Calu3 (cell line): Measurements from ENCODE around the gene EDEM2. TPM values are rescaled to one million over a fixed set of nuclear protein-coding genes. Genes with fewer than 3 reads are reported as not detected.
A peak's percentile ranks its signal among the peaks of the same experiment; 100 is the strongest.
"Not testable (repeated sequence)": the region's sequence is repeated elsewhere in the genome, so short reads cannot be mapped to it uniquely, and the experiment has no call there.

ENCODE experiments used
- Bru-seq: library from RNA; stranded (reverse); fragments of 400-500 nt; gene quantifications from one replicate; lab custom pipeline; 2021; lab: Mats Ljungman, UMichigan
- BruChase-seq, 2 experiments: library from RNA; stranded (reverse); fragments of 400-500 nt; gene quantifications; one replicate each; lab custom pipeline; 2021; lab: Mats Ljungman, UMichigan
- BruUV-seq: library from RNA; stranded (reverse); fragments of 400-500 nt; replicated peaks from 2 replicates; lab custom pipeline; 2021; lab: Mats Ljungman, UMichigan
- CTCF ChIA-PET: fragments of 300-600 bp; sonication (Branson Sonifier 250); formaldehyde crosslinking; loops from one replicate; lab custom pipeline; 2022; ENCODE audit warnings: antibody characterized with exemption; lab: Charles Lee
- DNase-seq: peaks from one replicate; pipeline ENCODE4 v3.0.0; 2022
- H3K27ac Mint-ChIP-seq: one replicate; pipeline ENCODE4 v1.8.0; 2022; ENCODE audit warnings: mixed read lengths; ENCODE audit not compliant: unreplicated experiment
- H3K27me3 Mint-ChIP-seq: one replicate; pipeline ENCODE4 v1.8.0; 2022; ENCODE audit warnings: mixed read lengths; ENCODE audit not compliant: unreplicated experiment
- H3K36me3 Mint-ChIP-seq: one replicate; pipeline ENCODE4 v1.8.0; 2022; ENCODE audit warnings: mild to moderate bottlenecking, moderate library complexity, mixed read lengths; ENCODE audit not compliant: insufficient read depth, unreplicated experiment
- H3K4me1 Mint-ChIP-seq: one replicate; pipeline ENCODE4 v1.8.0; 2022; ENCODE audit warnings: mild to moderate bottlenecking, low read depth, mixed read lengths; ENCODE audit not compliant: unreplicated experiment
- H3K4me3 Mint-ChIP-seq: one replicate; pipeline ENCODE4 v1.8.0; 2022; ENCODE audit warnings: mild to moderate bottlenecking, low read depth, moderate library complexity, mixed read lengths; ENCODE audit not compliant: unreplicated experiment
- H3K9me3 Mint-ChIP-seq: one replicate; pipeline ENCODE4 v1.8.0; 2022; ENCODE audit warnings: low read depth, mixed read lengths; ENCODE audit not compliant: unreplicated experiment
- intact Hi-C: fragments of 100-400 bp; cut with micrococcal nuclease; formaldehyde crosslinking; loops from one replicate; pipeline ENCODE4 v1.10.0; 2022; ENCODE audit not compliant: unreplicated experiment
- long read RNA-seq: library from polyadenylated mRNA; stranded (forward); transcript quantifications from one replicate; pipeline ENCODE4 v2.0.0, GENCODE V29; 2022
- total RNA-seq: library from RNA; stranded (reverse); gene quantifications from 2 replicates; pipeline ENCODE4 v1.2.3, GENCODE V29; 2022
- TF ChIP-seq, protein P1 (sequence below): fragments of 200-600 bp; IDR thresholded peaks from one replicate; pipeline ENCODE4 v1.8.0; 2022; ENCODE audit warnings: antibody characterized with exemption; ENCODE audit not compliant: unreplicated experiment

The EDEM2 gene, protein sequence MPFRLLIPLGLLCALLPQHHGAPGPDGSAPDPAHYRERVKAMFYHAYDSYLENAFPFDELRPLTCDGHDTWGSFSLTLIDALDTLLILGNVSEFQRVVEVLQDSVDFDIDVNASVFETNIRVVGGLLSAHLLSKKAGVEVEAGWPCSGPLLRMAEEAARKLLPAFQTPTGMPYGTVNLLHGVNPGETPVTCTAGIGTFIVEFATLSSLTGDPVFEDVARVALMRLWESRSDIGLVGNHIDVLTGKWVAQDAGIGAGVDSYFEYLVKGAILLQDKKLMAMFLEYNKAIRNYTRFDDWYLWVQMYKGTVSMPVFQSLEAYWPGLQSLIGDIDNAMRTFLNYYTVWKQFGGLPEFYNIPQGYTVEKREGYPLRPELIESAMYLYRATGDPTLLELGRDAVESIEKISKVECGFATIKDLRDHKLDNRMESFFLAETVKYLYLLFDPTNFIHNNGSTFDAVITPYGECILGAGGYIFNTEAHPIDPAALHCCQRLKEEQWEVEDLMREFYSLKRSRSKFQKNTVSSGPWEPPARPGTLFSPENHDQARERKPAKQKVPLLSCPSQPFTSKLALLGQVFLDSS
- total RNA-seq (44.4 and 49.4 TPM in 2 replicates), Bru-seq, nascent RNA (percentile 77 among the genes with signal in this experiment), BruChase-seq, experiment 1, labeled RNA remaining after a 6-hour chase (percentile 80 among the genes with signal in this experiment), BruChase-seq, experiment 2, labeled RNA remaining after a 2-hour chase (percentile 76 among the genes with signal in this experiment)
- long read RNA-seq, transcript EDEM2-202 (11 exons, 1,919 nt) = major isoform, 75 of 115 reads
- long read RNA-seq, partial matches to known transcripts = 12 of 115 reads
- long read RNA-seq, other reads (novel, unspliced or antisense) = 27 of 115 reads

DNA sequence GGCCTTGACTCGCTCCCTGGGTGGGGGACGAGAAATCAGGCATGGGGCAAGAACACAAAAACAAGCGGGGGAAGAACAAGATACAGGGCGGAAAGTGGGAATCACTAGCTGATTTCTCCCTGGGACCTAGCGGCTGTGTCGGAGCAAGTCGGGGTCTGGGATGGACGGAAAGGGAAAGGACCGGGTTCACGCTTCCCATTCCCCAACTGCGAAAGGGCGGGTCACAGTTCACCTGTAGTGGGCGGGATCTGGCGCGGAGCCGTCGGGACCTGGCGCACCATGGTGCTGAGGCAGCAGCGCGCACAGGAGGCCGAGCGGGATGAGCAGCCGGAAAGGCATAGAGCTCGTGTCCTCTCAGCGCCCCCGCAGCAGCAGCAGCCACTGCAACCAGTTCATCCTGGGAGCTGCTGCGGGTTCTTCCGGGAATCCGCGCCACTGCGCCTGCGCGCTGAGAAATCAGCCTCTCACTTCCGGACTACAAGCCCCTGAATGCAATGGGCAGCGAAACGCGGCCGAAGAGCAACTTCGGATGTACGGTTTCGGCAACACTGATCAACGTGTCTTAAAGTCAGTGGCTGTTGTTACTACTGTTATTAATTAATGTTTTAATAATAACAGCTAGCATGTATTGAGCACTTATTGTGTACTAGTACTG lies at the start of gene EDEM2:
Gene EDEM2 (minus strand): TSS at position 417 of the 655 bp plus-strand sequence. CDS start 78 bp downstream, at position 339.
- H3K27me3 Mint-ChIP-seq = no peaks in the 10 kb centered on the region
- no peaks in the 10 kb centered on the region for H3K9me3 Mint-ChIP-seq
- TF ChIP-seq, protein P1, sequence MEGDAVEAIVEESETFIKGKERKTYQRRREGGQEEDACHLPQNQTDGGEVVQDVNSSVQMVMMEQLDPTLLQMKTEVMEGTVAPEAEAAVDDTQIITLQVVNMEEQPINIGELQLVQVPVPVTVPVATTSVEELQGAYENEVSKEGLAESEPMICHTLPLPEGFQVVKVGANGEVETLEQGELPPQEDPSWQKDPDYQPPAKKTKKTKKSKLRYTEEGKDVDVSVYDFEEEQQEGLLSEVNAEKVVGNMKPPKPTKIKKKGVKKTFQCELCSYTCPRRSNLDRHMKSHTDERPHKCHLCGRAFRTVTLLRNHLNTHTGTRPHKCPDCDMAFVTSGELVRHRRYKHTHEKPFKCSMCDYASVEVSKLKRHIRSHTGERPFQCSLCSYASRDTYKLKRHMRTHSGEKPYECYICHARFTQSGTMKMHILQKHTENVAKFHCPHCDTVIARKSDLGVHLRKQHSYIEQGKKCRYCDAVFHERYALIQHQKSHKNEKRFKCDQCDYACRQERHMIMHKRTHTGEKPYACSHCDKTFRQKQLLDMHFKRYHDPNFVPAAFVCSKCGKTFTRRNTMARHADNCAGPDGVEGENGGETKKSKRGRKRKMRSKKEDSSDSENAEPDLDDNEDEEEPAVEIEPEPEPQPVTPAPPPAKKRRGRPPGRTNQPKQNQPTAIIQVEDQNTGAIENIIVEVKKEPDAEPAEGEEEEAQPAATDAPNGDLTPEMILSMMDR = no peak
- intact Hi-C loops = loop anchor here (5.0 kb wide), 1 partner anchor 315 kb away; no protein-coding TSS in a partner anchor
- peak within 1 kb of the TSS; percentile 87 for H3K4me3 Mint-ChIP-seq
- no TSS peak for BruUV-seq
- peaks cover 25% of the 10 kb centered on the region for H3K4me1 Mint-ChIP-seq
- H3K27ac Mint-ChIP-seq = peak within 1 kb of the TSS; percentile 78
- DNase-seq = peak; percentile 98
- peaks cover 33% of the 10 kb centered on the region for H3K36me3 Mint-ChIP-seq
- CTCF ChIA-PET = interaction anchor here (0.6 to 3.5 kb wide), 18 partner anchors 8 to 300 kb away, joined by 3 to 85 read pairs (median 4); partner anchors contain the start of genes MMP24 and MMP24OS

DNA sequence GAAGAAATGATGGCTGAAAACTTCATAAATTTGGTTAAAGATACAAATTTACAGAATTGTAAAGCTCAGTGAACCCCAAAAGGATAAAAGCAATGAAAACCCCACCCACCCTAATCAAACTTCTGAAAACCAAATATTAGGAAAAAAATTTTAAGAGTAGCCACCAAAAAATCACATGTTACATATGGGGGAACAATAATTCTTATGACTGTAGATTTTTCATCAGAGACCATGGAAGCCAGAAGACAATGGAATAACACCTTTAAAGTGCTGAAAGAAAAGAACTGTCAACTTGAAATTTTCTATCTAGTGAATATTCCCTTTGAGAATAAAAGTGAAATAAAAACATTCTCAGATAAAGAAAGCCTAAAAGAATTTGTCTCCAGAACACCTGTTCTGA lies 49.2 kb upstream of the EDEM2 start:
- peaks cover 10% of the 10 kb centered on the region for H3K9me3 Mint-ChIP-seq
- DNase-seq = no peak
- no TSS peak for BruUV-seq
- TF ChIP-seq, protein P1 = no peak
- CTCF ChIA-PET = no interaction called here
- H3K4me1 Mint-ChIP-seq = peaks cover 36% of the 10 kb centered on the region
- no peak overlapping the region for H3K27ac Mint-ChIP-seq
- peaks cover 9% of the 10 kb centered on the region for H3K36me3 Mint-ChIP-seq
- no peak overlapping the region for H3K4me3 Mint-ChIP-seq
- intact Hi-C loops = no loop called here
- H3K27me3 Mint-ChIP-seq = no peaks in the 10 kb centered on the region

DNA sequence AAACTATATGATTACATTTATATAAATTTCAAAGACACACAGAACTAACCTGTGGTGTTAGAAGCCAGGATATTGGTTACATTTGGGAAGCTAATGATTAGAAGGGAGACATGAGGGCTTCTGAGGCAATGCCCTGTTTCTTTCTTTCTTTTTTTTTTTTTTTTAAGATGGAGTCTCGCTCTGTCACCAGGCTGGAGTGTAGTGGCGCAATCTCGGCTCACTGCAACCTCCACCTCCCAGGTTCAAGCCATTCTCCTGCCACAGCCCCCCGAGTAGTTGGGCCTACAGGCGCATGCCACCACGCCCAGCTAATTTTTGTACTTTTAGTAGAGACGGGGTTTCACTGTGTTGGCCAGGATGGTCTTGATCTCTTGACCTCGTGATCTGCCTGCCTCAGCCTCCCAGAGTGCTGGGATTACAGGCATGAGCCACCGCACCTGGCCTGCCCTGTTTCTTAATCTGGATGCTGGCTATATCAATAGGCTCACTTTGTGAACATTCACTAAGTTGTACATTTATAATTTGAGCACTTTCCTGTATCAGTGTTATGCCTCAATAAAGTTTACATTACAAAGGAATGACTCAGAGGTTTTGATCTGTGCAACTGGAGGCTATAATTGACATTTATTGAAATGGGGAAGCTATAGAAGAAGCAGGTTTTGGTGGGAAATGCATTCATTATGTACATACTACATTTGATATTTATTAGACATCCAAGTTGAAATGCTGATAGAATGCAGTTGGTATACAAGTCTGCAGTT lies 46.1 kb upstream of the EDEM2 start:
- intact Hi-C loops, H3K9me3 Mint-ChIP-seq, BruUV-seq, H3K27me3 Mint-ChIP-seq, H3K4me3 Mint-ChIP-seq: not testable (repeated sequence)
- H3K27ac Mint-ChIP-seq = peak overlapping the region; percentile 12
- DNase-seq = peak; percentile 13
- H3K36me3 Mint-ChIP-seq = peaks cover 24% of the 10 kb centered on the region
- CTCF ChIA-PET = interaction anchor here (0.6 to 3.1 kb wide), 7 partner anchors 12 to 80 kb away, joined by 3 to 18 read pairs (median 5); partner anchors contain the start of gene EDEM2
- peaks cover 58% of the 10 kb centered on the region for H3K4me1 Mint-ChIP-seq

DNA sequence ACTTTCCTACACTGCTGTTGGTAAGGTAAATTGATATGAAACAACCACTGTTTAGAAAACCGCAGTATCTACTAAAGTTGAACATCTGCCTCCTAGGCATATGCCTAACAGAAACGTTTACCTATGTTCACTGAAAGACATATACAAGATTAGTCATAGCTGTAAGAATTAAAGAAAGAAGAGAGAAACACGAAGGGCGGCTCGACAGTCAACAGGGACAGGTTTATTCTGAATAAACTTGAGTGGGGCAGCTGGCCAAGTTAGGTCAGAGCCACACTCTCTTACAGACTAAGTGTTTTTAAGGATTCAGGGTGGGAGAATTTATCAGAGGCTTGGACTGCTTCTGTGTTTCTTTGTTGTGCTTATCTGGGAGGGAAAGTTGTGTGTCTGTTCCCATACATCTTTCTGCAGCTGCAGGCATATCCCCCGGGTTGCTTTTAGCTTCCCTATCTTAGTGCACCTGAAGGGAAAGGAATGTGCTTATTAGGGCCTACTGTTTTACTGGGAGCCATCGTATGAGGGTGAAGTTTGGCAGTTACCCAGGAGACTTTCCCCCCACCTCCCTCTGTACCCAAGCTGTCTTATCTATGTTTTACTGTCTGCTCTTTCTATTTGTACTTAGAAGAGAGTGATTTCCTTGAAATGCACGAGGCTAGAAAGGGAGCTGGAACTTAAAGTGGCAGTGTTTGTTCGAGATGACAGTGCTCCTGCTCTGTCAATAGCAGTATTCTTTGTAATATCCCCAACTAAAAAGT lies 45.2 kb upstream of the EDEM2 start:
- H3K9me3 Mint-ChIP-seq = peaks cover 6% of the 10 kb centered on the region
- intact Hi-C loops = no loop called here
- peak overlapping the region; percentile 52 for H3K27ac Mint-ChIP-seq
- H3K27me3 Mint-ChIP-seq = no peaks in the 10 kb centered on the region
- TF ChIP-seq, protein P1 = no peak
- no peak overlapping the region for H3K4me3 Mint-ChIP-seq
- DNase-seq = peak; percentile 29
- CTCF ChIA-PET = interaction anchor here (0.6 to 3.1 kb wide), 5 partner anchors 13 to 79 kb away, joined by 3 to 18 read pairs (median 5); partner anchors contain the start of gene EDEM2
- peaks cover 68% of the 10 kb centered on the region for H3K4me1 Mint-ChIP-seq
- peaks cover 19% of the 10 kb centered on the region for H3K36me3 Mint-ChIP-seq
- no TSS peak for BruUV-seq
